CD4-positive, alpha-beta T cell treated with Interleukin-6 for 4 hours (primary cell): ENCODE measurements around the gene KRT20.

Experiments
- DNase-seq: peaks from one replicate; pipeline ENCODE4 v3.0.0-alpha.2; 2020; ENCODE audit warnings: mixed read lengths

Gene KRT20

GRCh38 chr17:40850293-40850972 is 34.6 kb downstream of the KRT20 start:
- no peak for DNase-seq

- DNase-seq, result no peak
These were observed 35.3 kb downstream of the KRT20 start for GRCh38 chr17:40849723-40850122.

- DNase-seq, result no peak
These were observed 36.3 kb downstream of the KRT20 start for GRCh38 chr17:40848583-40849235.

DNA sequence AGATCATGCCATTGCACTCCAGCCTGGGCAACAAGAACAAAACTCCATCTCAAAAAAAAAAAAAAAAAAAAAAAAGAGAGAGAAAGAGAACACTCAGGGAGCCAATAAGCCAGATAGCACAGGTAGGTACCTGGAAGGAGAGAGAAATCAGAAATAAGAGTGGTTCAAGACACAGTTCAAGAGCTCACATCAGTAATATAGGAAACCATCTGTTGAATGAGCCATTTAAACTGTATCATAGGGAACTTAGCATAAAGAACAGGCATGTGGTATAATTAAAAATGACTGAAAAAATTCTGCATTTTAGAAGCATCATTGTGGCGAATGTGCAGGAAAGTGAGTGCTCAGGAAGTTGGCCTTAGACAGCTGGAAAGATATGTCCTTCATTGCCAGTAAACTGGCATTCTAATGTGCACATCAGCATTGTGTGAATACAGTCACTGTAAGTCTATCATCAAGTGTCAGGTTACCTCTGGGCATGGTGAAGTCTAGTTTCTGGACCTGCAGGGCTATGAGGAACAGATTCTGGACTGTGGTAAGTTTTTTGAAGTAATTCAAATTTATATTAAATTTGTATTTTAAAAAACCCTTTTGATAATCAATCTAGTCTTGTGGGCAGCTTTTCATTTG is 38.4 kb downstream of the KRT20 start:
- DNase-seq, result no peak

DNA sequence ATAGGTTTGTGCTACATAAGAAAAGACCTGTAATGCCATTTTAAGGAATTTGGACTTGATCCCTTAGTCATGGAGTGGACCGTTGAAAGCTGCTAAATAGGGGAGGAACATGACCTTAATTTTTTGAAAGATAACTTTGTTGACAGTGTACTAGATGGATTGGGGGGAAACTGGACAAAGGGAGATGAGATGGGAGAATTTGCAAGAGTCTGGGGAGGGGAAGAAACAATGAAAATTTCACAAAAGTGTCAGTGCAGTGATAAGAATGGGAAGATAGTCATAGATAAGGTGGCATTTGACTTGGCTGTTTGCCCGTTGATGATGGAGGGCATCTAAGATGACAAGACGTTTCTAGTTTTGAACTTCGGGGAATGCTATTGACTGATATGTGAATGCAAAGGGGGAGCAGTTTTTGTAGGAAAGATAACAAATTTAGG is 40.4 kb downstream of the KRT20 start:
- DNase-seq, result no peak

GRCh38 chr17:40843242-40843641 is 41.8 kb downstream of the KRT20 start:
- DNase-seq, result no peak

GRCh38 chr17:40841246-40841645 is 43.8 kb downstream of the KRT20 start:
- no peak for DNase-seq

GRCh38 chr17:40839194-40839593 is 45.8 kb downstream of the KRT20 start:
- no peak for DNase-seq

- DNase-seq, result no peak
These were observed 49.0 kb downstream of the KRT20 start for GRCh38 chr17:40836020-40836419.

DNA sequence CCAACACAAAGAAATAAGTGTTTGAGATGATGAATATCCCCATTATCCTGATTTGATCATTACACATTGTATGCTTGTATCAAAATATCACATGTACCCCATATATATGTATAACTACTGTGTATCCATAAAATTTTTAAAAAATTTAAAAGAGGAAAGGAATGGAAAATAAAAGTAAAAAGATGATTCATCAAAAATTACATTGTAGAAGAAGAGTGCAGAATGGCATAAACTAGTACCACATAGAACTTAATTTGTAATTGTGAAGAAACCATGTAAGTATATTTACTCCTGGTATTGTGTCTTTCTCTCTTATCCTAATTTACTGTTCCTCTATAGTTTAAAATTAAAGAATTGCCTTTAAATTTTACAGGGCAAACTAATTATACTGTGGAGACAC is 51.2 kb downstream of the KRT20 start:
- DNase-seq, result no peak

DNA sequence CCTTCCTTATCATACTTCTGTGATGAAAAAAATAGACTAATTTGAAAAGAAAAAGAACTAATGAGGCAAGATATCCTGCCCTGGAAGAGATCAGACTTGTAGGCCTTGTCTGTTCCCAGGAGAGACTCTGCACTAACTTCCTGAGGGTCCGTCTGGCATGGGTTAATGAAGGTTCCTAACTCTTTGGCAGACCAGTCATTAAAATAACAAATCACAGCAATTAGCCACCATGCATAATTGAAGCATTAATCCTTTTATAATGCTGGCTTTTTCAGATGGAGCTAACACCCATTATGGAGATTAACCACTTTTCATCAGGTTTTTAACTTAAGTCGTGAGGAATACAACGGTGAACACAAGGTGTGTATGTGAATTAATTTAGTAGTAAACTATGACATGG is 52.2 kb downstream of the KRT20 start:
- no peak for DNase-seq

DNA sequence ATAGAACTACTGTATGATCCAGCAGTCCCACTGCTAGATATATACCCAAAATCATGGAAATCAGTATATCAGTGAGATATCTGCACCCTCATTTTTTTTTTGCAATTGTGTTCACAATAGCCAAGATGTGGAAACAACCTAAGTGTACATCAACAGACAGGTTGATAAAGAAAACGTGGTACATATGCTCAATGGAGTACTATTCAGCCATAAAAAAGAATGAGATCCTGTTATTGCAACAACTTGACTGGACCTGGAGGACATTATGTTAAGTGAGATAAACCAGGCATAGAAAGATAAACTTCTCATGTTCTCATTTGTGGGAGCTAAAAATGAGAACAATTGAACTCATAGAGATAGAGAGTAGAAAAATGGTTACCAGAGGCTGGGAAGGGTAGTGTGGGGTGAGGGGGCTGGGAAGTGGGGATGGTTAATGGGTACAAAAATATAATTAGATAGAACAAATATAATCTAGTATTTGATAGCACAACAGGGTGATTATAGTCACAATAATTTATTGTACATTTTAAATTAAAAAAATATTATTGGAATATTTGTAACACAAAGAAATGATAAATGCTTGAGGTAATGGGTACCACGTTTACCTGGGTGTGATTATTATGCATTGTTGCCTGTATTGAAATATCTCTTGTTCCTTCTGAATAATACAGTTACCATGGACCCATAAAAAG is 54.8 kb downstream of the KRT20 start:
- no peak for DNase-seq

GRCh38 chr17:40828454-40829044 is 56.5 kb downstream of the KRT20 start:
- DNase-seq, result no peak

DNA sequence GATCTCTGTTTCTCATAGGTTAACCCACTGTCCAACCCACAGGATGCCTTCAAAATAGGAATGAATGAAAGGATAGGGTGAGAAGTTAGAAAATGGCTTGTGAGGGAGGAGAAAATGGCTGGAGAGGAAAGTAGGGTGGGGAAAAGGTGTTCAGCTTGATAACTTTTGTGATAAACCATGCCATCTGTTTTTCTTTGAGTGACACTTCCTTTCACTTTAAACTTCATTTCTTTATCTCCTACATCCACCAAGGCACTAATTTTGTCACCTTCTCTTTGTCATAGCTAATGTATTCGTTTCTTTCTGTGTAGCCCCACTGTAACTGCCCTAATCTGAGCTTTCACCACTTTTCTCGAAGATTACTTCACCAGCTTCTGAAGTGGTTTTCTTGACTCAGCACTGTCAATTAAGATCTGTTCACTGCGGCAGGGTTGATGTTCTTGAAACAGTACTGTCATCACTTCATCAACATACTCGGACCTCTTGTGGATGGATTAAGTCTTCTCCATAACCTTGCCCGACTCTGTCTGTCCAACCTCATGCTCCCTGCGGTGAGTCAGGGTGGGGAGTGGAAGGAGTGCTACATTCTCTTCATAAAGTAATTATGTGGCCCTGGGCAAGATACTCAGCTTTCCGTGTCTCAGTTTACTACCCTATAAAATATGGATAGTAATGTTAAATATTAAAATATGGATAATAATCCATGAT is 57.1 kb downstream of the KRT20 start:
- no peak for DNase-seq
